Measurements from ENCODE around the gene EFCAB7. TPM values are rescaled to one million over a fixed set of nuclear protein-coding genes. Genes with fewer than 3 reads are reported as not detected.

EFCAB7 gene
- total and polyA plus RNA-seq, 7 experiments from 2014 or later = 3.7 to 13.5 (median 7.6) TPM

GRCh38 chr1:63615768-63616420, 92.6 kb downstream of the EFCAB7 start:
- DNase-seq = peak; percentile 7 to 81 (median 62)
- H3K27me3 ChIP-seq (ENCODE audit: control insufficient read depth in 2 of 2, insufficient read depth in 2 of 2, low read length in 2 of 2) = no peaks in the 10 kb centered on the region
- H3K27ac ChIP-seq (ENCODE audit: low read depth, low read length) = no peak overlapping the region
- Mint-ChIP-seq H3K4me1 (peaks cover 0 to 15% (median 5%) of the 10 kb centered on the region in 7 donors), H3K36me3 (peaks cover 0 to 4% (median 0%) of the 10 kb centered on the region in 5 donors), H3K27ac (no peak overlapping the region), H3K4me3 (no peak overlapping the region), H3K9me3 (no peaks in the 10 kb centered on the region), H3K27me3 (no peaks in the 10 kb centered on the region)
- no peak overlapping the region for H3K4me3 ChIP-seq (ENCODE audit: low read length)
- intact Hi-C loops (cut with micrococcal nuclease) = loop anchor here (1.0 to 10.0 kb wide), 8 partner anchors 35 to 630 kb away; partner anchors contain the start of gene ROR1 (in 1 of the 2)
- no peaks in the 10 kb centered on the region for H3K9me3 ChIP-seq (ENCODE audit: control insufficient read depth in 2 of 3, low read length in 3 of 3)
- CTCF ChIA-PET = interaction anchor here (0.6 to 3.0 kb wide), 7 partner anchors 114 to 631 kb away, joined by 3 to 21 read pairs (median 10); no protein-coding TSS in a partner anchor
- H3K4me1 ChIP-seq (ENCODE audit: control insufficient read depth in 2 of 2, insufficient read depth in 2 of 2, low read length in 2 of 2) = no peaks in the 10 kb centered on the region
- ATAC-seq = peak; percentile 88
- no peaks in the 10 kb centered on the region for H3K36me3 ChIP-seq (ENCODE audit: control insufficient read depth in 2 of 3, insufficient read depth in 3 of 3, low read length in 3 of 3)
- POLR2A ChIA-PET = no interaction called here

GRCh38 chr1:63617450-63617849, 94.1 kb downstream of the EFCAB7 start:
- Mint-ChIP-seq H3K4me3 (no peak overlapping the region), H3K4me1 (peaks cover 0 to 12% (median 5%) of the 10 kb centered on the region in 7 donors), H3K27ac (no peak overlapping the region), H3K9me3 (no peaks in the 10 kb centered on the region), H3K27me3 (no peaks in the 10 kb centered on the region), H3K36me3 (peaks cover 0 to 4% (median 0%) of the 10 kb centered on the region in 5 donors)
- intact Hi-C loops (cut with micrococcal nuclease) = loop anchor here in 1 of 2 donors (10.0 kb wide), 1 partner anchor 157 kb away; the partner anchor contains the start of gene ROR1
- Histone ChIP-seq H3K27ac (ENCODE audit: low read depth, low read length) (no peak overlapping the region), H3K27me3 (ENCODE audit: control insufficient read depth in 2 of 2, insufficient read depth in 2 of 2, low read length in 2 of 2) (no peaks in the 10 kb centered on the region), H3K4me3 (ENCODE audit: low read length) (no peak overlapping the region), H3K36me3 (ENCODE audit: control insufficient read depth in 2 of 3, insufficient read depth in 3 of 3, low read length in 3 of 3) (no peaks in the 10 kb centered on the region), H3K9me3 (ENCODE audit: control insufficient read depth in 2 of 3, low read length in 3 of 3) (no peaks in the 10 kb centered on the region), H3K4me1 (ENCODE audit: control insufficient read depth in 2 of 2, insufficient read depth in 2 of 2, low read length in 2 of 2) (no peaks in the 10 kb centered on the region)
- ChIA-PET POLR2A (no interaction called here), CTCF (interaction anchor here (0.9 to 3.0 kb wide), 8 partner anchors 34 to 630 kb away, joined by 3 to 21 read pairs (median 8); no protein-coding TSS in a partner anchor)
- DNase-seq (no peak), ATAC-seq (no peak)

- Histone ChIP-seq H3K9me3 (ENCODE audit: control insufficient read depth in 2 of 3, low read length in 3 of 3) (no peaks in the 10 kb centered on the region), H3K36me3 (ENCODE audit: control insufficient read depth in 2 of 3, insufficient read depth in 3 of 3, low read length in 3 of 3) (no peaks in the 10 kb centered on the region), H3K27me3 (ENCODE audit: control insufficient read depth in 2 of 2, insufficient read depth in 2 of 2, low read length in 2 of 2) (no peaks in the 10 kb centered on the region), H3K4me1 (ENCODE audit: control insufficient read depth in 2 of 2, insufficient read depth in 2 of 2, low read length in 2 of 2) (no peaks in the 10 kb centered on the region), H3K27ac (ENCODE audit: low read depth, low read length) (no peak overlapping the region), H3K4me3 (ENCODE audit: low read length) (no peak overlapping the region)
- DNase-seq (no peak), ATAC-seq (no peak)
- intact Hi-C loops (cut with micrococcal nuclease) = loop anchor here in 1 of 2 donors (10.0 kb wide), 1 partner anchor 157 kb away; the partner anchor contains the start of gene ROR1
- Mint-ChIP-seq H3K27ac (no peak overlapping the region), H3K36me3 (peaks cover 0 to 4% (median 0%) of the 10 kb centered on the region in 5 donors), H3K4me3 (no peak overlapping the region), H3K9me3 (peaks cover 0 to 1% (median 0%) of the 10 kb centered on the region in 11 donors), H3K4me1 (peaks cover 0 to 13% (median 5%) of the 10 kb centered on the region in 7 donors), H3K27me3 (no peaks in the 10 kb centered on the region)
- POLR2A ChIA-PET = no interaction called here
- CTCF ChIA-PET = interaction anchor here (1.7 to 3.0 kb wide), 4 partner anchors 74 to 626 kb away, joined by 6 to 21 read pairs (median 12); no protein-coding TSS in a partner anchor
These were observed 94.7 kb downstream of the EFCAB7 start for GRCh38 chr1:63618011-63618410.

- Mint-ChIP-seq H3K4me1 (peaks cover 4 to 12% (median 5%) of the 10 kb centered on the region in 7 donors), H3K9me3 (peaks cover 0 to 1% (median 0%) of the 10 kb centered on the region in 11 donors), H3K4me3 (no peak overlapping the region), H3K36me3 (peaks cover 0 to 13% (median 0%) of the 10 kb centered on the region in 5 donors), H3K27ac (peak overlapping the region in 2 of 9 donors; percentile 3 to 6), H3K27me3 (no peaks in the 10 kb centered on the region)
- Histone ChIP-seq H3K9me3 (ENCODE audit: control insufficient read depth in 2 of 3, low read length in 3 of 3) (no peaks in the 10 kb centered on the region), H3K4me1 (ENCODE audit: control insufficient read depth in 2 of 2, insufficient read depth in 2 of 2, low read length in 2 of 2) (no peaks in the 10 kb centered on the region), H3K27me3 (ENCODE audit: control insufficient read depth in 2 of 2, insufficient read depth in 2 of 2, low read length in 2 of 2) (no peaks in the 10 kb centered on the region), H3K27ac (ENCODE audit: low read depth, low read length) (no peak overlapping the region), H3K36me3 (ENCODE audit: control insufficient read depth in 2 of 3, insufficient read depth in 3 of 3, low read length in 3 of 3) (no peaks in the 10 kb centered on the region), H3K4me3 (ENCODE audit: low read length) (no peak overlapping the region)
- ChIA-PET POLR2A (interaction anchor here (0.5 kb wide), 1 partner anchor 516 kb away, joined by 4 read pairs; no protein-coding TSS in a partner anchor), CTCF (no interaction called here)
- intact Hi-C loops (cut with micrococcal nuclease) = loop anchor here in 1 of 2 donors (10.0 kb wide), 1 partner anchor 155 kb away; the partner anchor contains the start of gene ROR1
- DNase-seq = no peak
- no peak for ATAC-seq
These were observed 96.2 kb downstream of the EFCAB7 start for GRCh38 chr1:63619558-63619957.

DNA sequence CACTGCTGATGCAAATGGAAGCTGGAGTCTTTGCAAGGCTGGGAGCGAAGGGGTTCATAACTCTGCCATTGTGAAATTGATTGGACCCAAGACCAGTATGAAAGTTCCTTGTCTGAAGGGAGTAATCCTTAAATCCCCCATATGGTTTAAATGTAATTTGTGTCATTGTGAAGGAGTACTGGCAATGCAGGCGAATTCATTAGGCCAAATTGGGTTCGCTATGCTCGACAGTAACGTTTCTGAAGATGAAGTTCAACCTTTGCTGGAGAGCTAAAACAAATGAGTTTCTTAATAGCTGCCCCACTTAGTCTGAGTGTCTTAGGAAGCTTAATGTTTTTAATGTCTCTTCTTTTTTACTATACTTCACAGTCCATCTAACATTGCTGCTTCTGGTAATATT, 97.3 kb downstream of the EFCAB7 start:
- Mint-ChIP-seq H3K27ac (no peak overlapping the region), H3K4me3 (no peak overlapping the region)

DNA sequence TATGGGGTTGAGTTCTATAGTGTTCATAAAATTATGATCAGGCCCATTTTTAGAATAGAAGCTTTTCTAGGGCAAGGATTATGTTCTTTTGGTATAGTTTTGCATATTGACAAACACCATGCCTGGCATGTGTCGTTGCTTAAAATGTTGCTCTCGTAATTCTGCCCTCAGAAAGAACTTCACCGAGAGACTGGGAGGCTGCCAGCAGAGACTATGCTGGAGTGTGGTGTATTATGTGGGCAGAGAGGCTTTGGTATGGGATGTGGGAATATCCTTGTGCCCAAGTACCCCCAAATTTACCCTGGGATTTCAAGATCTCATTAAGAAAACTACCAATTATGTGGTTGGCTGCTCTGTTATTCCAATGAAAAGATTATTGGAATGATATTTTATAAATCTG, 97.8 kb downstream of the EFCAB7 start:
- peaks cover 0 to 1% (median 0%) of the 10 kb centered on the region in 11 donors for H3K9me3 Mint-ChIP-seq
- Histone ChIP-seq H3K27me3 (ENCODE audit: control insufficient read depth in 2 of 2, insufficient read depth in 2 of 2, low read length in 2 of 2) (no peaks in the 10 kb centered on the region), H3K4me3 (ENCODE audit: low read length) (no peak overlapping the region), H3K36me3 (ENCODE audit: control insufficient read depth in 2 of 3, insufficient read depth in 3 of 3, low read length in 3 of 3) (no peaks in the 10 kb centered on the region), H3K9me3 (ENCODE audit: control insufficient read depth in 2 of 3, low read length in 3 of 3) (no peaks in the 10 kb centered on the region), H3K27ac (ENCODE audit: low read depth, low read length) (no peak overlapping the region), H3K4me1 (ENCODE audit: control insufficient read depth in 2 of 2, insufficient read depth in 2 of 2, low read length in 2 of 2) (no peaks in the 10 kb centered on the region)
- ChIA-PET POLR2A (no interaction called here), CTCF (interaction anchor here (1.6 kb wide), 1 partner anchor 516 kb away, joined by 7 read pairs; no protein-coding TSS in a partner anchor)
- H3K4me1 Mint-ChIP-seq = peaks cover 5 to 16% (median 12%) of the 10 kb centered on the region in 7 donors
- H3K36me3 Mint-ChIP-seq = peaks cover 0 to 13% (median 0%) of the 10 kb centered on the region in 5 donors
- intact Hi-C loops (cut with micrococcal nuclease) = no loop called here
- no peak overlapping the region for H3K4me3 Mint-ChIP-seq
- no peak overlapping the region for H3K27ac Mint-ChIP-seq
- no peaks in the 10 kb centered on the region for H3K27me3 Mint-ChIP-seq
- ATAC-seq (no peak), DNase-seq (no peak)

More for the DNA sequence above, 97.3 kb downstream of the EFCAB7 start:
- H3K4me1 ChIP-seq (ENCODE audit: control insufficient read depth in 2 of 2, insufficient read depth in 2 of 2, low read length in 2 of 2) = no peaks in the 10 kb centered on the region
- H3K9me3 ChIP-seq (ENCODE audit: control insufficient read depth in 2 of 3, low read length in 3 of 3) = no peaks in the 10 kb centered on the region
- DNase-seq (no peak), ATAC-seq (no peak)
- Mint-ChIP-seq H3K4me1 (peaks cover 5 to 12% (median 9%) of the 10 kb centered on the region in 7 donors), H3K9me3 (peaks cover 0 to 1% (median 0%) of the 10 kb centered on the region in 11 donors), H3K36me3 (peaks cover 0 to 13% (median 0%) of the 10 kb centered on the region in 5 donors), H3K27me3 (no peaks in the 10 kb centered on the region)
- no peak overlapping the region for H3K4me3 ChIP-seq (ENCODE audit: low read length)
- ChIA-PET POLR2A (no interaction called here), CTCF (interaction anchor here (1.6 kb wide), 1 partner anchor 517 kb away, joined by 7 read pairs; no protein-coding TSS in a partner anchor)
- H3K36me3 ChIP-seq (ENCODE audit: control insufficient read depth in 2 of 3, insufficient read depth in 3 of 3, low read length in 3 of 3) = no peaks in the 10 kb centered on the region
- no peak overlapping the region for H3K27ac ChIP-seq (ENCODE audit: low read depth, low read length)
- H3K27me3 ChIP-seq (ENCODE audit: control insufficient read depth in 2 of 2, insufficient read depth in 2 of 2, low read length in 2 of 2) = no peaks in the 10 kb centered on the region
- intact Hi-C loops (cut with micrococcal nuclease) = no loop called here

Data from naive thymus-derived CD4-positive, alpha-beta T cell (primary cell).